NCI-H2081 (cell line): Measurements from ENCODE around the gene MAMDC2.
"Not testable (repeated sequence)": the region's sequence is repeated elsewhere in the genome, so short reads cannot be mapped to it uniquely, and the experiment has no call there.

Experiments
- DNase-seq, 2 experiments: peaks; one replicate each; lab custom pipeline; 2025; lab: John Stamatoyannopoulos, UW

The MAMDC2 gene

GRCh38 chr9:70197216-70198044, 153.8 kb downstream of the MAMDC2 start:
- no peak for DNase-seq

- not testable (repeated sequence) for DNase-seq
Measured at GRCh38 chr9:70204743-70205142, 161.1 kb downstream of the MAMDC2 start.

DNA sequence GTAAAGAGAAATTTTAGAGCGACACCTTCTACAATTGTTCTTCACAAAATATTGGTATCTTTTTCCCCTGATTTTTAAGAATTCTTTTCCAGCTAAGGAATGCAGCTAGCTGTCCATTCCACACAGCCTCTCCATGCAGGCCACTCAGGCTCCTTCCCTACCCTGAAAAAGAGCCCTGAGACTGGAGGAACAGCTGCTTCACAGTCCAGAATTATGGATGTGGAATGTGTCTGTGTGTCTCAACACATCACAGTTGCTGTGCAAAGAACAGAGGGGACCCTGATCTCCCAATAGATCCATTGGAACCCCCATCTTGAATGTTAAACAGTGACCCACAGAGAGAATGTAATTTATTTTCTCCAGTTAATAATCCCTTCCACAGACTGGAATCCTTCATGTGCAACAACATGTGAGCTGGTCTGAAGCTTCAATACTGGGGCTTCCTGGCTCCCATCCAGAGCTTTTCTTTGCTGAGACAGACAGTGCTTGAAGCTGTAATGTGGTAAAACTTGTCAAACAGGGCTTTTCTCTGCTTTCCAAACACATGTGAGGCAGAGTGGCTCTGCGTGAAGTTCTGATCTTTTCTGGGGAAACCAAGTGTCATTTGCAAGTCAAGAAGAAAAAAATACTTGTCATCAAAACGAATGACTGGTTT, 161.8 kb downstream of the MAMDC2 start:
- DNase-seq: no peak

DNA sequence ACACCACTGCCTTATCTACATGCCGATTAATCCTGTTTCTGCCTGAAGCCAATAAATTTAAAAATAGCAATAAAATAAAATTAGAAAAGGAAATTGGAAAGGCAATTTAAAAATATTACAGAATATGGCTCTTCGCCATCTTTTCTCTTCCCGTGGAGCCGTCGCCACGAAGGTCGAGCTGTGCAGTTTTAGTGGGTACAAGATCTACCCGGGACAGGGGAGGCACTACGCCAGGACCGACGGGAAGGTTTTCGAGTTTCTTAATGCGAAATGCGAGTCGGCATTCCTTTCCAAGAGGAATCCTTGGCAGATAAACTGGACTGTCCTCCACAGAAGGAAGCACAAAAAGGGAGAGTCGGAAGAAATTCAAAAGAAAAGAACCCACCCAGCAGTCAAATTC, 173.4 kb downstream of the MAMDC2 start:
- DNase-seq: no peak

- no peak for DNase-seq
Measured at GRCh38 chr9:70218767-70219166, 175.1 kb downstream of the MAMDC2 start.

GRCh38 chr9:70220216-70220615, 176.6 kb downstream of the MAMDC2 start:
- no peak for DNase-seq

GRCh38 chr9:70222354-70222753, 178.7 kb downstream of the MAMDC2 start:
- no peak for DNase-seq

- DNase-seq: peak; percentile 7 to 55
Measured at GRCh38 chr9:70228118-70228517, 184.5 kb downstream of the MAMDC2 start.

DNA sequence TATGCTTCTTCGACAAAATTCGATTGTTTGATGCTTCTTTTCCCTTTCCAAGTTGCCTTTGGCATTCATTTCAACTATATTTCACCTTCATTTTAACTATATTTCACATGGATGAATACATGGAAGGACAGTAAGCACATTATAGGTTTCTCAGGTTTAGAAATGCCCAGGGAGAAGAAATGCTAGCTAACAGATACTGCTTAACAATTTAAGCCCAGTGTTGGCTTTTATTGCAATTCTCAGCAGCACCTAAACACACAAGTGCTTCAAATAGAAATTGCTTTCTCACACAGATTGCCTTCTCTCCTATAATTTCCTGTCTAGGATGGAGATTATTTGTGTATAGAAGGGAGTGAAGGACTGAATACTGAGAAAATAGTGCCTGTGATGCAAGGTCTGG, 185.0 kb downstream of the MAMDC2 start:
- peak in 1 of 2 experiments; percentile 32 for DNase-seq

GRCh38 chr9:70229026-70229425, 185.4 kb downstream of the MAMDC2 start:
- peak; percentile 10 to 33 for DNase-seq

GRCh38 chr9:70229579-70229978, 185.9 kb downstream of the MAMDC2 start:
- peak; percentile 9 to 42 for DNase-seq

DNA sequence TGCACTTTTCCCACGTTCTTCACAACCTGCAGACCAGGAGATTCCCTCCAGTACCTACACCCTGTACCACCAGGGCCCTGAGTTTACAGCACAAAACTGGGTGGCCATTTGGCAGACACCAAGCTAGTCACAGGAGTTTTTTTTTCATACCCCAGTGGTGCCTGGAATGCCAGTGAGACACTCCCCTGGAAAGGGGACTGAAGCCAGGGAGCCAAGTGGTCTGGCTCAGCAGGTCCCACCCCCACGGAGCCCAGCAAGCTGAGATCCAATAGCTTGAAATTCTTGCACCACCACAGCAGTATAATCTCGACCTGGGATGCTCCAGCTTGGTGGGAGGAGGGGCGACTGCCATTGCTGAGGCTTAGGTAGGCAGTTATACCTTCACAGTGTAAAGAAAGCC, 188.8 kb downstream of the MAMDC2 start:
- no peak for DNase-seq

GRCh38 chr9:70234208-70234607, 190.6 kb downstream of the MAMDC2 start:
- DNase-seq: not testable (repeated sequence)

GRCh38 chr9:70245952-70246351, 202.3 kb downstream of the MAMDC2 start:
- not testable (repeated sequence) for DNase-seq

DNA sequence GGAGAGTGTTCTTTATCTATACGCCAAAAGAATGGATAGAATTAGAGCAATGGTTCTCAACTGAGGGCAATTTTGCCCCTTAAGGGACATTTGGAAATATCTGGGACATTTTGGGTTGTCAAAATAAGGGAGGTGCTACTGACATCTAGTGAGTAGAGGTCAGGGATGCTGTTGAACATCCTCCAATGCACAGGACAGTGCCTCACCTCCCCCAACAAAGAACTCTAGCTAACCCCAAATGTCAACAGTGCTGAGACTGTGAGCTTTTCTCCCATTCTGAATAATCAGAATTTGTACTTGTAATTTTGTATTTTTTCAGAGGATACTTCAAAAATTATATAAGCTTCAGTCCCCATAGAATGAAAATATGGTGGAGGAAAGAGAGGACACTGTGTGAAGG, 206.6 kb downstream of the MAMDC2 start:
- DNase-seq: no peak

DNA sequence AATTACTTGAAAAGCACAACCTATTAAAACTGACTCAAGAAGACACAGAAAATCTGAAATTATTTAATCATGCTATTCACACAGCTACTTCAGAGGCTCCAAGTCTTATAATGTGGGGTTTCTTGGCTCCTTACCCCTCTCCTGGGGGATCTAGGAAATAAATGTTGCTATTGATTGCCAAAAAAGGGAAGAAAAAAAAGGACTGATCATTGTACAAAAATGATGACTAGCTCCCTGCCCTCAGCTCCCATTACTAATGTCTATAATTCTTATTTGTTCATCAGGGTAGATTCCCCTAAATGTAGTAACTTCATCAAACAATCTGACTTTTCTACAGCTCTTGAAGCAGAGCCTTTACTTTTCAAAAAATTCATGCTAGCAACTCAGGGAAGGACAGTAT, 211.8 kb downstream of the MAMDC2 start:
- no peak for DNase-seq

- DNase-seq: peak in 1 of 2 experiments; percentile 18
Measured at GRCh38 chr9:70256123-70256551, 212.5 kb downstream of the MAMDC2 start.

GRCh38 chr9:70257502-70257901, 213.9 kb downstream of the MAMDC2 start:
- peak in 1 of 2 experiments; percentile 16 for DNase-seq

DNA sequence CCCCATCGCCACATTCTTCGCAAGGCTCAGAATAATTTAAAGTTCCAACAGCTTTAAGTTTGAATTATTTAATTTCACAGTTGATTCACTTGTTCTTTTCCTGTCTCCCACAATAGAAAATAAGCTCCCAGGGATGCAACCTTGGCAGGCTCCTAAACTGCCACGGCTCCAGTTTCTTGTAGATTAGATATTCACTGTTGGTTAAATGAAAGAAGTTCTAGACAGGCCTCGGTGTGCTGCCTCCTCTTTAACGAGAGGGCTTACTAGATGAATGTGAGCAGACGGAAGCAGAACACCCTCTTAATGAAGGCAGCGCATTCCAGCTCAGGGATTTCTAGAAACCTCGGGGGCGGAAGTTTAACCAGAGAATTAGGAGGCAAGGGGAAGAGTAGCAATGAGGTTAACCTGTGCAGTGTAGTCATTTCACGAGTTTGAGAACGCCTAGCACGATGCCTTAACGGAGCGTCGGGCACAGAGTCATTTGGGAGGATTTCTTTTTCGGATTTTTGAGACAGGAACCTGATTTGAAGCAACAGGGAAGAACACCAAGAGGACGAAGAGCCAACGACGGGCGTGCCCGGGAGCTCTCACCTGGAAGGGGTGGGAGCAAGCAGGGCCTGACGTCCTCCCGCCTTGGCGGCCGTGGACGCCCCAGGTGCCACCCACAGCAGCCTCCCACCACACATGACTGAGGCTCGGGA, 214.5 kb downstream of the MAMDC2 start:
- peak; percentile 75 to 86 for DNase-seq

GRCh38 chr9:70258692-70259511, 215.3 kb downstream of the MAMDC2 start, which contains the start of gene SMC5:
Gene SMC5, plus strand, starts transcription at chr9:70258978. Its CDS starts 101 bp downstream, at chr9:70259079.
- peak; percentile 92 for DNase-seq

DNA sequence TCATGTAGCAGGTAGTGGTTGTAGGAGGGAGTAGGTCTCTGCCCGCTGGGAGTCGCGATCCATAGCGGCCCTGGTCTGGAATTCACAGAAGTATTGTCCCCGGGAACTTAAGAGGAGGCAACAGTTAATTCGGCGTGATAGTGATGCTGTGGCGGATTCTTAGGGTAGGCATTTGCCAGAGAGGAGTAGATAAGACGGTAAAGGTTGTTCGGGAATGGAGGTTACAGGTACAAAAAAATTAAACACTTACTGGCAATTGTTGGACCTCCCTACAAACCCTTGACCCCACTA, 215.8 kb downstream of the MAMDC2 start:
- no peak for DNase-seq

GRCh38 chr9:70260007-70260443, 216.4 kb downstream of the MAMDC2 start:
- DNase-seq: peak in 1 of 2 experiments; percentile 12
